ENCODE results near the gene SIRPA.
A peak's percentile ranks its signal among the peaks of the same experiment; 100 is the strongest.

The SIRPA gene

GRCh38 chr20:1888796-1889463 lies 6.3 kb upstream of the SIRPA start:
- no peak overlapping the region for H3K27ac ChIP-seq (ENCODE audit: low read depth, low read length)
- 63% methylated on average over 7 of the region's 7 CpGs for WGBS

GRCh38 chr20:1890469-1891262 lies 4.5 kb upstream of the SIRPA start:
- no peaks in the 10 kb centered on the region for H3K9me3 ChIP-seq (ENCODE audit: insufficient read depth, low read depth, low read length)
- 83% methylated on average over 14 of the region's 14 CpGs for WGBS
- H3K36me3 ChIP-seq (ENCODE audit: insufficient read depth, low read length) = no peaks in the 10 kb centered on the region

More at GRCh38 chr20:1888796-1889463, 6.3 kb upstream of the SIRPA start:
- H3K27me3 ChIP-seq (ENCODE audit: insufficient read depth, low read length) = peaks cover 18% of the 10 kb centered on the region
- H3K4me1 ChIP-seq (ENCODE audit: insufficient read depth, low read length) = peaks cover 4% of the 10 kb centered on the region; the same call in 1 of the 2 replicates
- H3K9ac ChIP-seq (ENCODE audit: low read depth, low read length) = no peak overlapping the region
- no peaks in the 10 kb centered on the region for H3K9me3 ChIP-seq (ENCODE audit: insufficient read depth, low read depth, low read length)
- no peaks in the 10 kb centered on the region for H3K36me3 ChIP-seq (ENCODE audit: insufficient read depth, low read length)
- H3K4me3 ChIP-seq (ENCODE audit: low read length) = no peak overlapping the region

GRCh38 chr20:1891263-1892118 lies 3.7 kb upstream of the SIRPA start:
- Histone ChIP-seq H3K9me3 (ENCODE audit: insufficient read depth, low read depth, low read length) (no peaks in the 10 kb centered on the region), H3K4me1 (ENCODE audit: insufficient read depth, low read length) (peaks cover 8% of the 10 kb centered on the region; the same call in 1 of the 2 replicates), H3K27ac (ENCODE audit: low read depth, low read length) (no peak overlapping the region), H3K36me3 (ENCODE audit: insufficient read depth, low read length) (no peaks in the 10 kb centered on the region), H3K4me3 (ENCODE audit: low read length) (no peak overlapping the region), H3K27me3 (ENCODE audit: insufficient read depth, low read length) (peaks cover 30% of the 10 kb centered on the region), H3K9ac (ENCODE audit: low read depth, low read length) (no peak overlapping the region)
- whole genome bisulfite sequencing = 79% methylated on average over 17 of the region's 17 CpGs

More at GRCh38 chr20:1890469-1891262, 4.5 kb upstream of the SIRPA start:
- H3K27ac ChIP-seq (ENCODE audit: low read depth, low read length) = no peak overlapping the region
- H3K27me3 ChIP-seq (ENCODE audit: insufficient read depth, low read length) = peaks cover 22% of the 10 kb centered on the region
- H3K4me3 ChIP-seq (ENCODE audit: low read length) = no peak overlapping the region
- H3K9ac ChIP-seq (ENCODE audit: low read depth, low read length) = no peak overlapping the region
- H3K4me1 ChIP-seq (ENCODE audit: insufficient read depth, low read length) = peaks cover 4% of the 10 kb centered on the region; the same call in 1 of the 2 replicates

- no peaks in the 10 kb centered on the region for H3K9me3 ChIP-seq (ENCODE audit: insufficient read depth, low read depth, low read length)
- H3K36me3 ChIP-seq (ENCODE audit: insufficient read depth, low read length) = no peaks in the 10 kb centered on the region
- peaks cover 34% of the 10 kb centered on the region for H3K27me3 ChIP-seq (ENCODE audit: insufficient read depth, low read length)
- no peak overlapping the region for H3K9ac ChIP-seq (ENCODE audit: low read depth, low read length)
- H3K4me1 ChIP-seq (ENCODE audit: insufficient read depth, low read length) = peaks cover 8% of the 10 kb centered on the region; the same call in 1 of the 2 replicates
- H3K27ac ChIP-seq (ENCODE audit: low read depth, low read length) = no peak overlapping the region
- H3K4me3 ChIP-seq (ENCODE audit: low read length) = no peak overlapping the region
- WGBS = no CpG with 5 or more reads among the region's 1 CpG
These were observed 3.2 kb upstream of the SIRPA start for GRCh38 chr20:1892119-1892385.

GRCh38 chr20:1893721-1894470 lies 1.3 kb upstream of the SIRPA start:
- peaks cover 36% of the 10 kb centered on the region for H3K27me3 ChIP-seq (ENCODE audit: insufficient read depth, low read length)
- H3K4me1 ChIP-seq (ENCODE audit: insufficient read depth, low read length) = peaks cover 8% of the 10 kb centered on the region; the same call in 1 of the 2 replicates
- H3K27ac ChIP-seq (ENCODE audit: low read depth, low read length) = no peak overlapping the region; the same call in 1 of the 2 replicates

GRCh38 chr20:1894471-1894950 lies 696 bp upstream of the SIRPA start:
- no peaks in the 10 kb centered on the region for H3K36me3 ChIP-seq (ENCODE audit: insufficient read depth, low read length)
- H3K4me3 ChIP-seq (ENCODE audit: low read length) = peak overlapping the region; percentile 67
- under 1% methylated on average over 70 of the region's 70 CpGs for WGBS
- no peak overlapping the region; the same call in 1 of the 2 replicates for H3K27ac ChIP-seq (ENCODE audit: low read depth, low read length)
- peaks cover 7% of the 10 kb centered on the region; the same call in 1 of the 2 replicates for H3K4me1 ChIP-seq (ENCODE audit: insufficient read depth, low read length)
- peaks cover 36% of the 10 kb centered on the region for H3K27me3 ChIP-seq (ENCODE audit: insufficient read depth, low read length)
- H3K9me3 ChIP-seq (ENCODE audit: insufficient read depth, low read depth, low read length) = no peaks in the 10 kb centered on the region
- peak overlapping the region; percentile 69 for H3K9ac ChIP-seq (ENCODE audit: low read depth, low read length)

More at GRCh38 chr20:1893721-1894470, 1.3 kb upstream of the SIRPA start:
- peak overlapping the region; percentile 69 for H3K9ac ChIP-seq (ENCODE audit: low read depth, low read length)
- no peaks in the 10 kb centered on the region for H3K36me3 ChIP-seq (ENCODE audit: insufficient read depth, low read length)
- H3K9me3 ChIP-seq (ENCODE audit: insufficient read depth, low read depth, low read length) = no peaks in the 10 kb centered on the region
- H3K4me3 ChIP-seq (ENCODE audit: low read length) = peak overlapping the region; percentile 67
- 5% methylated on average over 52 of the region's 54 CpGs for WGBS

- H3K4me1 ChIP-seq (ENCODE audit: insufficient read depth, low read length) = peaks cover 5% of the 10 kb centered on the region; the same call in 1 of the 2 replicates
- 6% methylated on average over 24 of the region's 24 CpGs for WGBS
- peak overlapping the region; percentile 67 for H3K4me3 ChIP-seq (ENCODE audit: low read length)
- no peaks in the 10 kb centered on the region for H3K9me3 ChIP-seq (ENCODE audit: insufficient read depth, low read depth, low read length)
- H3K27ac ChIP-seq (ENCODE audit: low read depth, low read length) = no peak overlapping the region
- peak overlapping the region; percentile 36; the same call in 1 of the 2 replicates for H3K9ac ChIP-seq (ENCODE audit: low read depth, low read length)
- H3K27me3 ChIP-seq (ENCODE audit: insufficient read depth, low read length) = peaks cover 36% of the 10 kb centered on the region
- no peaks in the 10 kb centered on the region for H3K36me3 ChIP-seq (ENCODE audit: insufficient read depth, low read length)
These were observed 672 bp downstream of the SIRPA start for GRCh38 chr20:1895674-1896483.

- WGBS = 69% methylated on average over 12 of the region's 12 CpGs
- H3K4me3 ChIP-seq (ENCODE audit: low read length) = peak overlapping the region; percentile 67
- H3K9ac ChIP-seq (ENCODE audit: low read depth, low read length) = no peak overlapping the region
- peaks cover 36% of the 10 kb centered on the region for H3K27me3 ChIP-seq (ENCODE audit: insufficient read depth, low read length)
- H3K9me3 ChIP-seq (ENCODE audit: insufficient read depth, low read depth, low read length) = no peaks in the 10 kb centered on the region
- H3K27ac ChIP-seq (ENCODE audit: low read depth, low read length) = no peak overlapping the region
- H3K36me3 ChIP-seq (ENCODE audit: insufficient read depth, low read length) = no peaks in the 10 kb centered on the region
- peaks cover 5% of the 10 kb centered on the region; the same call in 1 of the 2 replicates for H3K4me1 ChIP-seq (ENCODE audit: insufficient read depth, low read length)
These were observed 1.5 kb downstream of the SIRPA start for GRCh38 chr20:1896484-1897258.

GRCh38 chr20:1897541-1897940 lies 2.3 kb downstream of the SIRPA start:
- Histone ChIP-seq H3K27me3 (ENCODE audit: insufficient read depth, low read length) (peaks cover 32% of the 10 kb centered on the region), H3K27ac (ENCODE audit: low read depth, low read length) (no peak overlapping the region), H3K4me1 (ENCODE audit: insufficient read depth, low read length) (peaks cover 5% of the 10 kb centered on the region; the same call in 1 of the 2 replicates), H3K9me3 (ENCODE audit: insufficient read depth, low read depth, low read length) (no peaks in the 10 kb centered on the region), H3K4me3 (ENCODE audit: low read length) (no peak overlapping the region), H3K36me3 (ENCODE audit: insufficient read depth, low read length) (no peaks in the 10 kb centered on the region), H3K9ac (ENCODE audit: low read depth, low read length) (no peak overlapping the region)
- 92% methylated on average over 2 of the region's 2 CpGs for WGBS

Measured in HUES64 (cell line).